ENCODE data around the gene TNFRSF9. TPM values are rescaled to one million over a fixed set of nuclear protein-coding genes. Genes with fewer than 3 reads are reported as not detected.

The TNFRSF9 gene
- total RNA-seq, 1 donor: under 0.01 TPM

DNA sequence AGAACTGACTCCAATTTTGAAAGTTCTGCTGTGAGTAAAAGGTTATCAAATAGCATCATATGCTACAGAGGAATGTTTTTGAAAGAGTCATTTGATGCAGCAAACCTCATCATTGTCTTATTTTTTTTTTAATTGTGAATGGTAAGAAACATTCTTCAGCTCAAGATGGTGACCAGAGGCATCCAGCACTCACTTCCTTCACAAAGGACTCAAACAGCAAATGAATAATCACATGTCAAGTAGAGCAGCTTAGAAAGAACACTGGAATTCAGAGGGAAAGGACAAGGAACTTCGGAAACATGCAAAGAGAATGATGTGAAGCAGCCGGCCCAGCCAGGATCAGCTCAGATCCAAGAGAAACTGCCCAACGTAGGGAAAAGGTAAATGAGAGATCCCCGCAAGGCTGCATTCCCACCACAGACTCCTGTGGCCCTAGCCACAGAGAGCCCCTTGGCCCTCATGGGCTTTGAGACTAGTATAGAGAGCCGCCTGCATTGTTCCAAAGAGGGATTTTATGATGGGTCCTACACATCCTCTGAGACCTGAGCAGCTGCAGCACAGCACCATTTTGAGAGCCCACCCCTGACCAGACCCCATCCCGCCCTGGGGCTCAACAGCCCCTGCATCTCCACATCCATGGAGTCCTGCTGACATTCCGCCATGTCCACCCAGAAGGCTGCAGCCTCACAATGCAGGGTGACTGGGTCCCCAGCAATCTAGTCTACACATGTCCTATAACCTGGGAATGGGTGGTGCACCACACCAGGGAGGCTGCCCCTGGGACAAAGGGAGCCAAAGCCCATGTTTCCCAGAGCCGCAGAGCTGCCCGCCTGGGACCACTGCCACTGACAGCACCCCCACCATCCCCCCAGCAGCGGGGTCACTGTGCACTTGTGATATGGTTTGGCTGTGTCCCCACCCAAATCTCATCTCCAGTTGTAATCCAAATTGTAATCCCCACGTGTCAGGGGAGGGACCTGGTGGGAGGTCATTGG, 66.5 kb downstream of the TNFRSF9 start:
- Histone ChIP-seq H3K27me3 (ENCODE audit: insufficient read depth, low read length) (no peaks in the 10 kb centered on the region), H3K79me2 (ENCODE audit: insufficient read depth, low read length) (no peaks in the 10 kb centered on the region), H2AFZ (ENCODE audit: low read length) (no peak overlapping the region), H3K4me2 (ENCODE audit: insufficient read depth, low read length) (no peak overlapping the region), H3K4me1 (ENCODE audit: insufficient read depth, low read length) (no peaks in the 10 kb centered on the region), H3K27ac (ENCODE audit: low read depth, low read length) (no peak overlapping the region), H3K9me3 (ENCODE audit: low read depth, low read length) (no peaks in the 10 kb centered on the region), H3K36me3 (ENCODE audit: insufficient read depth, low read length) (no peaks in the 10 kb centered on the region), H4K20me1 (ENCODE audit: insufficient read depth, low read length) (no peaks in the 10 kb centered on the region), H3K4me3 (ENCODE audit: insufficient read depth, low read length) (no peak overlapping the region)
- TF ChIP-seq, protein P1, sequence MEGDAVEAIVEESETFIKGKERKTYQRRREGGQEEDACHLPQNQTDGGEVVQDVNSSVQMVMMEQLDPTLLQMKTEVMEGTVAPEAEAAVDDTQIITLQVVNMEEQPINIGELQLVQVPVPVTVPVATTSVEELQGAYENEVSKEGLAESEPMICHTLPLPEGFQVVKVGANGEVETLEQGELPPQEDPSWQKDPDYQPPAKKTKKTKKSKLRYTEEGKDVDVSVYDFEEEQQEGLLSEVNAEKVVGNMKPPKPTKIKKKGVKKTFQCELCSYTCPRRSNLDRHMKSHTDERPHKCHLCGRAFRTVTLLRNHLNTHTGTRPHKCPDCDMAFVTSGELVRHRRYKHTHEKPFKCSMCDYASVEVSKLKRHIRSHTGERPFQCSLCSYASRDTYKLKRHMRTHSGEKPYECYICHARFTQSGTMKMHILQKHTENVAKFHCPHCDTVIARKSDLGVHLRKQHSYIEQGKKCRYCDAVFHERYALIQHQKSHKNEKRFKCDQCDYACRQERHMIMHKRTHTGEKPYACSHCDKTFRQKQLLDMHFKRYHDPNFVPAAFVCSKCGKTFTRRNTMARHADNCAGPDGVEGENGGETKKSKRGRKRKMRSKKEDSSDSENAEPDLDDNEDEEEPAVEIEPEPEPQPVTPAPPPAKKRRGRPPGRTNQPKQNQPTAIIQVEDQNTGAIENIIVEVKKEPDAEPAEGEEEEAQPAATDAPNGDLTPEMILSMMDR (IDR thresholded peaks at IDR 0.05; ENCODE audit: extremely low read depth, low read depth, low read length): no peak
- DNase-seq (ENCODE audit: insufficient read length, low spot score, missing footprints): peak; percentile 38

DNA sequence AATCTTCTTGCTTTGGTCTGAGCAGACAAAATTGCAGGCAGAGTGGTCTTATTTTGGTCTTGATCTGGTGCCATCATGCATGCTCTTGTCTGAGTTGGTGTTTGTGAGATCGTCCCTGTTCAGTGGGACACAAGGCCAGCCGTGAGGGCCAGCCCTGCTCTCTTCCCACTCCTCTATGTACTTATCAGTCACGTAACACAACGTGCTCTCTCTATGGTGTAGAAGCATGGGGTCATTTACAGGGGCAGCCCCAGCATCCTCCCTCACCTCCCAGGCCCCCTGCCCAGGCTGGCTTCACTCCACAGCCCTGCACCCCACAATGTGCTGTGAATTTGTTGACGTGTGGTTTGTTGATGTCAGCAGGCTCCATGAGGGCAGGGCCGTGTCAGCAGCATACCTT, 69.5 kb downstream of the TNFRSF9 start:
- no peaks in the 10 kb centered on the region for H3K27me3 ChIP-seq (ENCODE audit: insufficient read depth, low read length)
- no peaks in the 10 kb centered on the region for H3K36me3 ChIP-seq (ENCODE audit: insufficient read depth, low read length)
- H3K27ac ChIP-seq (ENCODE audit: low read depth, low read length): no peak overlapping the region
- DNase-seq (ENCODE audit: insufficient read length, low spot score, missing footprints): peak; percentile 34
- no peak overlapping the region for H2AFZ ChIP-seq (ENCODE audit: low read length)
- no peaks in the 10 kb centered on the region for H3K79me2 ChIP-seq (ENCODE audit: insufficient read depth, low read length)
- TF ChIP-seq, protein P1 (IDR thresholded peaks at IDR 0.05; ENCODE audit: extremely low read depth, low read depth, low read length): no peak
- H3K4me1 ChIP-seq (ENCODE audit: insufficient read depth, low read length): no peaks in the 10 kb centered on the region
- H3K4me3 ChIP-seq (ENCODE audit: insufficient read depth, low read length): no peak overlapping the region
- no peaks in the 10 kb centered on the region for H3K9me3 ChIP-seq (ENCODE audit: low read depth, low read length)
- H3K4me2 ChIP-seq (ENCODE audit: insufficient read depth, low read length): no peak overlapping the region
- no peaks in the 10 kb centered on the region for H4K20me1 ChIP-seq (ENCODE audit: insufficient read depth, low read length)

DNA sequence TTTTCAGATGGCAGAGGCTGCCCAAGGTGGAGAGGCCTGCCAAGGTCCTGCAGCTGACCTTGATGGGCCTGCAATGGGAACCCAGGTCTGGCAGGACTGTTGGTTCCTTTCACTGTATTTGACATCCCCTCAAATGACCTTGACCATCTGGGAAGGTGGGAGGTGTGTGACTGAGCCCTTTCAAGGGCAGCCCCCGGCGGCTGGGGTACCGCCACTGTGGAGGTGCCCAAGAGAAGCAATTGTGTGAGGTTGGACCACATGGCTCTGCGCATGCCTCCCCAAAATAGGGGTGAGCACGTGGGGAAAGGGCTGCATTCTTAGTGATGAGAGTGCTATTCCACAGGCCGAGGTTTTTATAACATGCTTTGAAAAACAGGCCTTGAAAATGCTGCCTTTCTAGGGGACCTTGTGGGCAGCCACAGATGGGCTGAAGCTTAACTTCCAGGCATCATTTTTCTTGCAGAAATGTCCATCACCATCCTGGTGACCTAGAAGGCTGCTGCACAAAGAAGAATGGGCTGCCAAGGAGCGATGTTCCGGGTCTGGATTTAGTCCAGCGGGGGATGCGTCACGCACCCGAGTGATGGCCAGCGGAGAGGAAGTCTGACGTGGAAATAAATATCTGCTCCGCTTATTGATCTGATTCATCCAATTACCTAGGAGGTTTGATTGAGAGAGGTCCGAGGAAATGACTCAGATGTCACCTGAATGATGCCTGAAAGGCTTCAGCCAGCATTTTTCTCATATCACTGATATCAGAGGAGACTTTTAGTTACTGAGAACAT, 71.3 kb downstream of the TNFRSF9 start:
- H4K20me1 ChIP-seq (ENCODE audit: insufficient read depth, low read length): no peaks in the 10 kb centered on the region
- no peak overlapping the region for H3K27ac ChIP-seq (ENCODE audit: low read depth, low read length)
- no peaks in the 10 kb centered on the region for H3K4me1 ChIP-seq (ENCODE audit: insufficient read depth, low read length)
- H3K9me3 ChIP-seq (ENCODE audit: low read depth, low read length): no peaks in the 10 kb centered on the region
- no peak overlapping the region for H3K4me3 ChIP-seq (ENCODE audit: insufficient read depth, low read length)
- H3K36me3 ChIP-seq (ENCODE audit: insufficient read depth, low read length): no peaks in the 10 kb centered on the region
- TF ChIP-seq, protein P1 (IDR thresholded peaks at IDR 0.05; ENCODE audit: extremely low read depth, low read depth, low read length): no peak
- no peak overlapping the region for H2AFZ ChIP-seq (ENCODE audit: low read length)
- H3K27me3 ChIP-seq (ENCODE audit: insufficient read depth, low read length): no peaks in the 10 kb centered on the region
- no peak overlapping the region for H3K4me2 ChIP-seq (ENCODE audit: insufficient read depth, low read length)
- DNase-seq (ENCODE audit: insufficient read length, low spot score, missing footprints): peak; percentile 3
- H3K79me2 ChIP-seq (ENCODE audit: insufficient read depth, low read length): no peaks in the 10 kb centered on the region

All from osteoblast (primary cell).